ENCODE data around the gene NT5C2.
"Not testable (repeated sequence)": the region's sequence is repeated elsewhere in the genome, so short reads cannot be mapped to it uniquely, and the experiment has no call there.

The NT5C2 gene

GRCh38 chr10:103231047-103231551 lies 38.0 kb upstream of the NT5C2 start:
- no peak overlapping the region; the same call in 1 of the 2 replicates for H2AFZ ChIP-seq (ENCODE audit: low read depth, low read length)
- H3K9me3 ChIP-seq (ENCODE audit: insufficient read depth, low read length, severe bottlenecking) = no peaks in the 10 kb centered on the region
- H3K36me3 ChIP-seq (ENCODE audit: insufficient read depth, low read length) = no peaks in the 10 kb centered on the region
- no peaks in the 10 kb centered on the region for H4K20me1 ChIP-seq (ENCODE audit: insufficient read depth, low read length)
- no peaks in the 10 kb centered on the region for H3K27me3 ChIP-seq (ENCODE audit: insufficient read depth, low read length, poor library complexity)
- H3K4me2 ChIP-seq (ENCODE audit: insufficient read depth, low read length) = no peak overlapping the region
- TF ChIP-seq EZH2 (IDR thresholded peaks at IDR 0.05; ENCODE audit: borderline replicate concordance, low read depth, low read length, severe bottlenecking) (no peak), CTCF (IDR thresholded peaks at IDR 0.05; ENCODE audit: borderline replicate concordance, extremely low read depth, low read length, poor library complexity, severe bottlenecking) (no peak)
- H3K27ac ChIP-seq (ENCODE audit: low read length) = no peak overlapping the region
- no peak overlapping the region for H3K4me3 ChIP-seq (ENCODE audit: low read depth in 1 of 2, low read length in 2 of 2)
- H3K79me2 ChIP-seq (ENCODE audit: insufficient read depth, low read length) = no peaks in the 10 kb centered on the region
- DNase-seq (no peak), ATAC-seq (ENCODE audit: insufficient read depth, low read depth) (no peak)
- no peaks in the 10 kb centered on the region for H3K4me1 ChIP-seq (ENCODE audit: insufficient read depth, low read length)
- no peak overlapping the region for H3K9ac ChIP-seq (ENCODE audit: low read depth, low read length)

- Histone ChIP-seq H3K9ac (ENCODE audit: low read depth, low read length) (no peak overlapping the region), H3K36me3 (ENCODE audit: insufficient read depth, low read length) (no peaks in the 10 kb centered on the region), H3K4me3 (ENCODE audit: low read depth in 1 of 2, low read length in 2 of 2) (no peak overlapping the region), H3K9me3 (ENCODE audit: insufficient read depth, low read length, severe bottlenecking) (peaks cover 8% of the 10 kb centered on the region), H3K27me3 (ENCODE audit: insufficient read depth, low read length, poor library complexity) (no peaks in the 10 kb centered on the region), H4K20me1 (ENCODE audit: insufficient read depth, low read length) (no peaks in the 10 kb centered on the region), H2AFZ (ENCODE audit: low read depth, low read length) (no peak overlapping the region), H3K4me2 (ENCODE audit: insufficient read depth, low read length) (no peak overlapping the region), H3K27ac (ENCODE audit: low read length) (no peak overlapping the region), H3K4me1 (ENCODE audit: insufficient read depth, low read length) (no peaks in the 10 kb centered on the region), H3K79me2 (ENCODE audit: insufficient read depth, low read length) (no peaks in the 10 kb centered on the region)
- DNase-seq (no peak), ATAC-seq (ENCODE audit: insufficient read depth, low read depth) (no peak)
- no peak for TF ChIP-seq CTCF (IDR thresholded peaks at IDR 0.05; ENCODE audit: borderline replicate concordance, extremely low read depth, low read length, poor library complexity, severe bottlenecking)
- TF ChIP-seq EZH2 (IDR thresholded peaks at IDR 0.05; ENCODE audit: borderline replicate concordance, low read depth, low read length, severe bottlenecking) = no peak
These were observed 34.3 kb upstream of the NT5C2 start for GRCh38 chr10:103227416-103227815.

GRCh38 chr10:103225939-103226338 lies 32.9 kb upstream of the NT5C2 start:
- no peak for ATAC-seq (ENCODE audit: insufficient read depth, low read depth)
- peaks cover 8% of the 10 kb centered on the region for H3K9me3 ChIP-seq (ENCODE audit: insufficient read depth, low read length, severe bottlenecking)
- TF ChIP-seq CTCF (IDR thresholded peaks at IDR 0.05; ENCODE audit: borderline replicate concordance, extremely low read depth, low read length, poor library complexity, severe bottlenecking) = no peak
- TF ChIP-seq EZH2 (IDR thresholded peaks at IDR 0.05; ENCODE audit: borderline replicate concordance, low read depth, low read length, severe bottlenecking) = no peak
- H3K4me3 ChIP-seq (ENCODE audit: low read depth in 1 of 2, low read length in 2 of 2) = no peak overlapping the region
- H3K36me3 ChIP-seq (ENCODE audit: insufficient read depth, low read length) = no peaks in the 10 kb centered on the region
- H3K4me1 ChIP-seq (ENCODE audit: insufficient read depth, low read length) = no peaks in the 10 kb centered on the region
- no peak overlapping the region for H3K4me2 ChIP-seq (ENCODE audit: insufficient read depth, low read length)
- H3K27ac ChIP-seq (ENCODE audit: low read length) = no peak overlapping the region
- DNase-seq = no peak
- H3K27me3 ChIP-seq (ENCODE audit: insufficient read depth, low read length, poor library complexity) = no peaks in the 10 kb centered on the region
- no peak overlapping the region for H2AFZ ChIP-seq (ENCODE audit: low read depth, low read length)
- no peaks in the 10 kb centered on the region for H3K79me2 ChIP-seq (ENCODE audit: insufficient read depth, low read length)
- no peak overlapping the region for H3K9ac ChIP-seq (ENCODE audit: low read depth, low read length)
- no peaks in the 10 kb centered on the region for H4K20me1 ChIP-seq (ENCODE audit: insufficient read depth, low read length)

GRCh38 chr10:103224721-103225120 lies 31.6 kb upstream of the NT5C2 start:
- not testable (repeated sequence) for H3K4me2 ChIP-seq (ENCODE audit: insufficient read depth, low read length); ATAC-seq (ENCODE audit: insufficient read depth, low read depth); H3K9ac ChIP-seq (ENCODE audit: low read depth, low read length); H3K4me3 ChIP-seq (ENCODE audit: low read depth in 1 of 2, low read length in 2 of 2); H3K79me2 ChIP-seq (ENCODE audit: insufficient read depth, low read length); H4K20me1 ChIP-seq (ENCODE audit: insufficient read depth, low read length); DNase-seq; H3K27me3 ChIP-seq (ENCODE audit: insufficient read depth, low read length, poor library complexity); H3K4me1 ChIP-seq (ENCODE audit: insufficient read depth, low read length); H3K27ac ChIP-seq (ENCODE audit: low read length); H3K9me3 ChIP-seq (ENCODE audit: insufficient read depth, low read length, severe bottlenecking); H3K36me3 ChIP-seq (ENCODE audit: insufficient read depth, low read length); H2AFZ ChIP-seq (ENCODE audit: low read depth, low read length)

All from DND-41 (cell line).